GM12878 (cell line): ENCODE data around the gene ADAMTS17. TPM values are rescaled to one million over a fixed set of nuclear protein-coding genes. Genes with fewer than 3 reads are reported as not detected.

Experiments
- ATAC-seq: fragments of 200-7000 bp; cut with Tn5 transposase; 3 replicates; pipeline ENCODE4 v1.9.1; 2020; ENCODE audit warnings: mild to moderate bottlenecking, moderate library complexity
- BruUV-seq: library from RNA; stranded (reverse); fragments of 400-500 nt; replicated peaks from 2 replicates; lab custom pipeline; 2021; lab: Mats Ljungman, UMichigan
- CTCF ChIA-PET: fragments of 300-600 bp; sonication (Branson Sonifier 250); formaldehyde crosslinking; extraction: SDS; loops from one replicate; lab custom pipeline; 2021; ENCODE audit warnings: inconsistent platforms; lab: Yijun Ruan, JAX
- POLR2A ChIA-PET: fragments of 350-600 bp; formaldehyde crosslinking; extraction: SDS; loops from one replicate; lab custom pipeline; 2021; ENCODE audit warnings: inconsistent platforms; lab: Charles Lee
- RAD21 ChIA-PET: fragments of 300-600 bp; sonication (Branson Sonifier 250); formaldehyde crosslinking; loops from one replicate; lab custom pipeline; 2023; ENCODE audit warnings: antibody characterized with exemption; ENCODE audit not compliant: unreplicated experiment; lab: Charles Lee
- SMC1A ChIA-PET: fragments of 300-600 bp; sonication (Branson Sonifier 250); formaldehyde crosslinking; loops from one replicate; lab custom pipeline; 2023; ENCODE audit not compliant: unreplicated experiment, uncharacterized antibody; lab: Charles Lee
- DNase-seq: peaks from one replicate; pipeline ENCODE4 v3.0.0-alpha.2; 2011; ENCODE audit warnings: low read depth, low spot score
- FAIRE-seq: peaks from 3 replicates; lab custom pipeline; 2011; peaks lifted over from hg19 to GRCh38; lab: Jason Lieb, UNC
- H2AFZ ChIP-seq: 2 replicates; pipeline ENCODE4 v1.6.0; 2011; ENCODE audit warnings: low read depth, low read length, control low read depth; ENCODE audit not compliant: control insufficient read depth
- H3K27ac ChIP-seq: 2 replicates; pipeline ENCODE4 v1.5.1; 2011; ENCODE audit warnings: control low read depth; ENCODE audit not compliant: control insufficient read depth, insufficient read depth
- H3K27me3 ChIP-seq, 2 experiments: replicated peaks in 1 of 2; 2 replicates each; pipeline versions ENCODE4 v1.6.0 to v1.6.1; 2011; ENCODE audit warnings: low read length in 1 of 2; ENCODE audit not compliant: control insufficient read depth in 2 of 2, insufficient read depth in 2 of 2
- H3K36me3 ChIP-seq, 2 experiments: 2 replicates each; pipeline ENCODE4 v1.5.1; 2011; ENCODE audit warnings: low read length in 1 of 2; ENCODE audit not compliant: control insufficient read depth in 2 of 2, insufficient read depth in 2 of 2
- H3K4me1 ChIP-seq: 2 replicates; pipeline ENCODE4 v1.6.1; 2011; ENCODE audit warnings: mild to moderate bottlenecking, low read length, moderate library complexity, mixed read lengths; ENCODE audit not compliant: control insufficient read depth, insufficient read depth
- H3K4me2 ChIP-seq: 2 replicates; pipeline ENCODE4 v1.6.0; 2011; ENCODE audit warnings: control low read depth; ENCODE audit not compliant: control insufficient read depth, insufficient read depth
- H3K4me3 ChIP-seq: fragments of 200-600 bp; sonication (generic); 2 replicates; pipeline ENCODE4 v1.5.1; 2016
- H3K79me2 ChIP-seq: 2 replicates; pipeline ENCODE4 v1.6.0; 2011; ENCODE audit warnings: low read length; ENCODE audit not compliant: control insufficient read depth, insufficient read depth
- H3K9ac ChIP-seq: 2 replicates; pipeline ENCODE4 v1.8.0; 2011; ENCODE audit warnings: low read length, control low read depth, mixed read lengths; ENCODE audit not compliant: control insufficient read depth, insufficient read depth
- H3K9me3 ChIP-seq: replicated peaks from 3 replicates; pipeline ENCODE4 v1.5.1; 2011; ENCODE audit warnings: mild to moderate bottlenecking, low read length; ENCODE audit not compliant: control insufficient read depth, insufficient read depth
- H4K20me1 ChIP-seq: 2 replicates; pipeline ENCODE4 v1.6.0; 2011; ENCODE audit not compliant: control insufficient read depth, insufficient read depth
- MXI1 ChIP-seq: fragments of 150-350 bp; IDR thresholded peaks from 2 replicates; pipeline ENCODE4 v1.6.1; 2011; ENCODE audit warnings: low read depth, mild to moderate bottlenecking, inconsistent platforms, low read length, improper control_type of control experiment
- NBN ChIP-seq: fragments of 450-650 bp; IDR thresholded peaks from 2 replicates; pipeline ENCODE4 v1.6.1; 2016
- NR2C1 ChIP-seq: fragments of 450-650 bp; IDR thresholded peaks from 2 replicates; pipeline ENCODE4 v1.6.1; 2017; ENCODE audit warnings: antibody characterized with exemption, mild to moderate bottlenecking, moderate library complexity
- SP1 ChIP-seq: IDR thresholded peaks from one replicate; pipeline ENCODE4 v1.6.1; 2011; ENCODE audit warnings: low read depth, low read length
- ZNF217 ChIP-seq: fragments of 450-650 bp; IDR thresholded peaks from 2 replicates; pipeline ENCODE4 v1.6.1; 2017; ENCODE audit warnings: antibody characterized with exemption, mild to moderate bottlenecking
- ZNF274 ChIP-seq: IDR thresholded peaks from one replicate; pipeline ENCODE4 v1.8.0; 2011; ENCODE audit not compliant: insufficient read length, insufficient read depth
- WGBS: methylation state at CpG from one replicate; pipeline ENCODE4 v1.1.6; 2016; ENCODE audit warnings: low lambda C conversion rate; ENCODE audit not compliant: insufficient replicate concordance, insufficient coverage; ENCODE audit errors: missing lambda C conversion rate; 5-methylcytosine and 5-hydroxymethylcytosine counted together
- in situ Hi-C: fragments of 300-500 bp; cut with MboI; formaldehyde crosslinking; loops from 9 replicates; pipeline ENCODE4 v1.14.3; 2018; ENCODE audit warnings: mixed read lengths
- intact Hi-C: fragments of 100-400 bp; cut with micrococcal nuclease; formaldehyde crosslinking; loops from one replicate; pipeline ENCODE4 v1.14.2; 2022; ENCODE audit not compliant: unreplicated experiment
- polyA plus RNA-seq, 11 experiments: library from polyadenylated mRNA; depleted of rRNA in 4 of 11; unstranded in 6 of 11; stranded (reverse) in 5 of 11; fragments of >200 nt; fragmentation: Nextera tagmentation in 4 of 11; fragmentation: Illumina TruSeq in 1 of 11; extraction: Ambion mirVana in 4 of 11; extraction: Trizol in 1 of 11; gene quantifications; 1 replicate in 1 of 11; 2 replicates in 10 of 11; pipeline versions ENCODE4 v1.2.1 to v1.2.3, GENCODE V29; 2011 to 2016; ENCODE audit warnings: inconsistent platforms in 2 of 11, missing spikeins in 2 of 11, low read depth in 1 of 11
- total RNA-seq, 4 experiments: library from RNA; depleted of rRNA in 3 of 4; stranded (reverse); fragments of >200 nt in 3 of 4; fragmentation: Illumina TruSeq in 1 of 4; extraction: Trizol in 1 of 4; gene quantifications; 2 replicates each; pipeline versions ENCODE4 v1.2.1 to v1.2.3, GENCODE V29; 2013 to 2021
- TF ChIP-seq, protein P1 (sequence below): IDR thresholded peaks from 2 replicates; pipeline ENCODE4 v1.6.1; 2011; ENCODE audit warnings: borderline replicate concordance, low read depth, mild to moderate bottlenecking, moderate library complexity, mixed read lengths, low read length; ENCODE audit not compliant: insufficient read depth; ENCODE audit errors: extremely low read length
- TF ChIP-seq, protein P2 (sequence below): fragments of 450-650 bp; IDR thresholded peaks from 2 replicates; pipeline ENCODE4 v1.6.1; 2018; ENCODE audit warnings: mild to moderate bottlenecking, low read depth, moderate library complexity; ENCODE audit not compliant: partially characterized antibody
- TF ChIP-seq, protein P3 (sequence below): fragments of 450-650 bp; IDR thresholded peaks from 2 replicates; pipeline ENCODE4 v1.6.1; 2016; ENCODE audit warnings: mild to moderate bottlenecking
- TF ChIP-seq, protein P4 (sequence below): fragments of 450-650 bp; IDR thresholded peaks from 2 replicates; pipeline ENCODE4 v1.6.1; 2017; ENCODE audit warnings: borderline replicate concordance
- TF ChIP-seq, protein P5 (sequence below): IDR thresholded peaks from 2 replicates; pipeline ENCODE4 v1.6.1; 2012; ENCODE audit warnings: mild to moderate bottlenecking, low read depth, low read length

Gene ADAMTS17
- total and polyA plus RNA-seq, 10 of the 15 experiments (the other 5 are each of a cell fraction or from before 2014, with no cell fraction given), result 0.04 to 0.50 (median 0.10) TPM; not detected in 4

DNA sequence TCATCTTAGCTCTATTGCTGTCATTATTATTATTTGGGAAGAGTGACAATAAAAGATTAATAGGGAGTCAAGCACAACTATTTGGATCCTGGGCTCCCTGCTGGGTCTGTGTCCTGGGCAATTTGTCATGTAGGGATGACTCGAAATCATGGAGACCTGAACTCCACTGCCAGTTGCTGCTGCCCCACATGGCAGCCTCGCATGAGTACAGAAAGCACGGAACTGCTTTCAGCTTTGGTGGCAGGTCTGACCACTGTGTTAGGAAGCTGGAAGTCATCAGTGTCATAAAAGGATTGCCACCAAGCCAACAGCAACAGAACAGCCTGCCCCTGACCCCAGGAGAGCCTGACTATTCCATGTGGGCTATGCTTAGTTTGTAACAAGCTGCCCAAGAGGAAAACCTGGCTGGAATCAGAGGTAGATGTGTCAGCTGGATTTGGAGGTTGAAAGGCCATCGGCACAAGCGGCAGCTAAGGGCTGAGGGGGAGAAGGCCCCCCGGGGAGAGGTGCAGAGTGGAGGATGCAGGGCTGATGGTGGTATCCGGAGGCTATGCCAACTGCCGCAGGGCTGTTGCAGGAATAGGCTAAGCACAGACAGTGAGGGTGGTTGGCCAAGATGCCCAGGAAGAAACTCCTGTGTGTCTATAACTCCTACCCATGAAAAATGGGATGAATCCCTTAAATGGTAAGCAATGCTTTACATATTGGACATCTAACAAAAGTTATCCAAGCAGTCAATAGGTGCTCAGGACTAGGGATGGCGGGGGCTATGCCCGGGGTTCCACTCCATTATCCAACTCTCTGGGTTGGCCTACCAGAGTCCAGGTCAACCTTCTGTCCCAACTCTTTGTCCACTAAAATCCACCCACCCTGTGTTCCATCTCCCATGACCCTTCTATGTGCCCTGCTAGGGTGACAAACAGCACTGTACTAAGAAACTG is 291.6 kb downstream of the ADAMTS17 start:
- ChIA-PET SMC1A (no interaction called here), POLR2A (no interaction called here), RAD21 (no interaction called here), CTCF (no interaction called here)
- no peak overlapping the region for H3K9ac ChIP-seq
- H3K27me3 ChIP-seq, result no peaks in the 10 kb centered on the region
- FAIRE-seq (no peak), DNase-seq (no peak), ATAC-seq (no peak)
- BruUV-seq, result no TSS peak
- intact Hi-C loops, result no loop called here
- no peaks in the 10 kb centered on the region; the same call in 2 of the 3 replicates for H3K9me3 ChIP-seq
- no peaks in the 10 kb centered on the region for H3K36me3 ChIP-seq
- in situ Hi-C loops, result no loop called here
- no peak overlapping the region for H3K4me2 ChIP-seq
- 59% methylated on average over 10 of the region's 10 CpGs for WGBS
- H3K79me2 ChIP-seq, result no peaks in the 10 kb centered on the region
- H2AFZ ChIP-seq, result no peak overlapping the region
- no peaks in the 10 kb centered on the region for H3K4me1 ChIP-seq
- H3K27ac ChIP-seq, result no peak overlapping the region
- H4K20me1 ChIP-seq, result no peaks in the 10 kb centered on the region
- no peak overlapping the region for H3K4me3 ChIP-seq
- TF ChIP-seq NR2C1, result no peak
- no peak for TF ChIP-seq MXI1
- TF ChIP-seq, protein P1, sequence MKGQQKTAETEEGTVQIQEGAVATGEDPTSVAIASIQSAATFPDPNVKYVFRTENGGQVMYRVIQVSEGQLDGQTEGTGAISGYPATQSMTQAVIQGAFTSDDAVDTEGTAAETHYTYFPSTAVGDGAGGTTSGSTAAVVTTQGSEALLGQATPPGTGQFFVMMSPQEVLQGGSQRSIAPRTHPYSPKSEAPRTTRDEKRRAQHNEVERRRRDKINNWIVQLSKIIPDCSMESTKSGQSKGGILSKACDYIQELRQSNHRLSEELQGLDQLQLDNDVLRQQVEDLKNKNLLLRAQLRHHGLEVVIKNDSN, result no peak
- TF ChIP-seq, protein P2, sequence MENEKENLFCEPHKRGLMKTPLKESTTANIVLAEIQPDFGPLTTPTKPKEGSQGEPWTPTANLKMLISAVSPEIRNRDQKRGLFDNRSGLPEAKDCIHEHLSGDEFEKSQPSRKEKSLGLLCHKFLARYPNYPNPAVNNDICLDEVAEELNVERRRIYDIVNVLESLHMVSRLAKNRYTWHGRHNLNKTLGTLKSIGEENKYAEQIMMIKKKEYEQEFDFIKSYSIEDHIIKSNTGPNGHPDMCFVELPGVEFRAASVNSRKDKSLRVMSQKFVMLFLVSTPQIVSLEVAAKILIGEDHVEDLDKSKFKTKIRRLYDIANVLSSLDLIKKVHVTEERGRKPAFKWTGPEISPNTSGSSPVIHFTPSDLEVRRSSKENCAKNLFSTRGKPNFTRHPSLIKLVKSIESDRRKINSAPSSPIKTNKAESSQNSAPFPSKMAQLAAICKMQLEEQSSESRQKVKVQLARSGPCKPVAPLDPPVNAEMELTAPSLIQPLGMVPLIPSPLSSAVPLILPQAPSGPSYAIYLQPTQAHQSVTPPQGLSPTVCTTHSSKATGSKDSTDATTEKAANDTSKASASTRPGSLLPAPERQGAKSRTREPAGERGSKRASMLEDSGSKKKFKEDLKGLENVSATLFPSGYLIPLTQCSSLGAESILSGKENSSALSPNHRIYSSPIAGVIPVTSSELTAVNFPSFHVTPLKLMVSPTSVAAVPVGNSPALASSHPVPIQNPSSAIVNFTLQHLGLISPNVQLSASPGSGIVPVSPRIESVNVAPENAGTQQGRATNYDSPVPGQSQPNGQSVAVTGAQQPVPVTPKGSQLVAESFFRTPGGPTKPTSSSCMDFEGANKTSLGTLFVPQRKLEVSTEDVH, result no peak
- TF ChIP-seq, protein P3, sequence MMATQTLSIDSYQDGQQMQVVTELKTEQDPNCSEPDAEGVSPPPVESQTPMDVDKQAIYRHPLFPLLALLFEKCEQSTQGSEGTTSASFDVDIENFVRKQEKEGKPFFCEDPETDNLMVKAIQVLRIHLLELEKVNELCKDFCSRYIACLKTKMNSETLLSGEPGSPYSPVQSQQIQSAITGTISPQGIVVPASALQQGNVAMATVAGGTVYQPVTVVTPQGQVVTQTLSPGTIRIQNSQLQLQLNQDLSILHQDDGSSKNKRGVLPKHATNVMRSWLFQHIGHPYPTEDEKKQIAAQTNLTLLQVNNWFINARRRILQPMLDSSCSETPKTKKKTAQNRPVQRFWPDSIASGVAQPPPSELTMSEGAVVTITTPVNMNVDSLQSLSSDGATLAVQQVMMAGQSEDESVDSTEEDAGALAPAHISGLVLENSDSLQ, result no peak
- TF ChIP-seq, protein P4, sequence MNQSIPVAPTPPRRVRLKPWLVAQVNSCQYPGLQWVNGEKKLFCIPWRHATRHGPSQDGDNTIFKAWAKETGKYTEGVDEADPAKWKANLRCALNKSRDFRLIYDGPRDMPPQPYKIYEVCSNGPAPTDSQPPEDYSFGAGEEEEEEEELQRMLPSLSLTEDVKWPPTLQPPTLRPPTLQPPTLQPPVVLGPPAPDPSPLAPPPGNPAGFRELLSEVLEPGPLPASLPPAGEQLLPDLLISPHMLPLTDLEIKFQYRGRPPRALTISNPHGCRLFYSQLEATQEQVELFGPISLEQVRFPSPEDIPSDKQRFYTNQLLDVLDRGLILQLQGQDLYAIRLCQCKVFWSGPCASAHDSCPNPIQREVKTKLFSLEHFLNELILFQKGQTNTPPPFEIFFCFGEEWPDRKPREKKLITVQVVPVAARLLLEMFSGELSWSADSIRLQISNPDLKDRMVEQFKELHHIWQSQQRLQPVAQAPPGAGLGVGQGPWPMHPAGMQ, result no peak
- no peak for TF ChIP-seq SP1
- TF ChIP-seq ZNF217, result no peak
- TF ChIP-seq NBN, result no peak
- TF ChIP-seq, protein P5, sequence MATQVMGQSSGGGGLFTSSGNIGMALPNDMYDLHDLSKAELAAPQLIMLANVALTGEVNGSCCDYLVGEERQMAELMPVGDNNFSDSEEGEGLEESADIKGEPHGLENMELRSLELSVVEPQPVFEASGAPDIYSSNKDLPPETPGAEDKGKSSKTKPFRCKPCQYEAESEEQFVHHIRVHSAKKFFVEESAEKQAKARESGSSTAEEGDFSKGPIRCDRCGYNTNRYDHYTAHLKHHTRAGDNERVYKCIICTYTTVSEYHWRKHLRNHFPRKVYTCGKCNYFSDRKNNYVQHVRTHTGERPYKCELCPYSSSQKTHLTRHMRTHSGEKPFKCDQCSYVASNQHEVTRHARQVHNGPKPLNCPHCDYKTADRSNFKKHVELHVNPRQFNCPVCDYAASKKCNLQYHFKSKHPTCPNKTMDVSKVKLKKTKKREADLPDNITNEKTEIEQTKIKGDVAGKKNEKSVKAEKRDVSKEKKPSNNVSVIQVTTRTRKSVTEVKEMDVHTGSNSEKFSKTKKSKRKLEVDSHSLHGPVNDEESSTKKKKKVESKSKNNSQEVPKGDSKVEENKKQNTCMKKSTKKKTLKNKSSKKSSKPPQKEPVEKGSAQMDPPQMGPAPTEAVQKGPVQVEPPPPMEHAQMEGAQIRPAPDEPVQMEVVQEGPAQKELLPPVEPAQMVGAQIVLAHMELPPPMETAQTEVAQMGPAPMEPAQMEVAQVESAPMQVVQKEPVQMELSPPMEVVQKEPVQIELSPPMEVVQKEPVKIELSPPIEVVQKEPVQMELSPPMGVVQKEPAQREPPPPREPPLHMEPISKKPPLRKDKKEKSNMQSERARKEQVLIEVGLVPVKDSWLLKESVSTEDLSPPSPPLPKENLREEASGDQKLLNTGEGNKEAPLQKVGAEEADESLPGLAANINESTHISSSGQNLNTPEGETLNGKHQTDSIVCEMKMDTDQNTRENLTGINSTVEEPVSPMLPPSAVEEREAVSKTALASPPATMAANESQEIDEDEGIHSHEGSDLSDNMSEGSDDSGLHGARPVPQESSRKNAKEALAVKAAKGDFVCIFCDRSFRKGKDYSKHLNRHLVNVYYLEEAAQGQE, result no peak
- no peak for TF ChIP-seq ZNF274
